Right cardiac atrium (tissue), 5 donors: ENCODE measurements around the gene EN1. TPM values are rescaled to one million over a fixed set of nuclear protein-coding genes. Genes with fewer than 3 reads are reported as not detected.

Source experiments
- ATAC-seq, 2 donors: fragments of 200-7000 bp; cut with Tn5 transposase; one replicate each; pipeline versions ENCODE4 v1.8.0 to v1.9.1; 2020; ENCODE audit warnings: moderate library complexity in 2 of 2, mild to moderate bottlenecking in 1 of 2
- DNase-seq, 3 donors: peaks; one replicate each; pipeline ENCODE4 v3.0.0-alpha.2; 2020
- H3K27ac ChIP-seq: one replicate; pipeline ENCODE4 v1.5.1; 2013; ENCODE audit warnings: mild to moderate bottlenecking, low read length, control low read depth, moderate library complexity
- H3K27me3 ChIP-seq: one replicate; pipeline ENCODE4 v1.6.1; 2013; ENCODE audit not compliant: control insufficient read depth, insufficient read depth
- H3K4me1 ChIP-seq: one replicate; pipeline ENCODE4 v1.6.1; 2013; ENCODE audit warnings: low read length; ENCODE audit not compliant: control insufficient read depth, insufficient read depth
- H3K4me3 ChIP-seq: one replicate; pipeline ENCODE4 v1.5.1; 2013; ENCODE audit warnings: low read length, control low read depth
- H3K9me3 ChIP-seq: one replicate; pipeline ENCODE4 v1.6.1; 2013; ENCODE audit warnings: low read length; ENCODE audit not compliant: control insufficient read depth
- WGBS: extraction: QIAGEN DNeasy Blood & Tissue Kit; methylation state at CpG from one replicate; pipeline ENCODE4 v1.1.7; 2013; 5-methylcytosine and 5-hydroxymethylcytosine counted together
- intact Hi-C, 4 donors: fragments of 100-400 bp; cut with DNase I; formaldehyde crosslinking; loops; one replicate each; pipeline versions ENCODE4 v1.11.0 to v1.14.0; 2022 to 2023
- polyA plus RNA-seq: library from polyadenylated mRNA; stranded (reverse); fragments of 200-250 nt; gene quantifications from one replicate; pipeline ENCODE4 v1.2.3, GENCODE V29; 2013
- total RNA-seq, 4 donors: library from RNA; stranded (reverse); fragmentation: NEBNext Ultra II Directional; extraction: Animal tissue kit (Norgen Biotek cat#: 25700); gene quantifications; one replicate each; pipeline ENCODE4 v1.2.1, GENCODE V29; 2021
- donor health status: healthy with polysubstance abuse.
- donor health status: DM: no; HTN: yes; CAD: no.
- donor health status: DM: no; HTN: no; CAD: no.
- donor health status: DM: no; HTN: yes; CAD: no; lungs with severe emphysema.
- donor health status: DM: yes; HTN: yes; CAD: no.

EN1 gene
- total and polyA plus RNA-seq, 5 donors, result not detected

GRCh38 chr2:118813601-118814339 is 33.7 kb downstream of the EN1 start:
- intact Hi-C loops, result no loop called here
- no peak overlapping the region for H3K27ac ChIP-seq
- ATAC-seq (no peak), DNase-seq (no peak)
- WGBS, result 39% methylated on average over 13 of the region's 13 CpGs
- no peaks in the 10 kb centered on the region for H3K9me3 ChIP-seq
- no peaks in the 10 kb centered on the region for H3K4me1 ChIP-seq
- H3K4me3 ChIP-seq, result no peak overlapping the region
- H3K27me3 ChIP-seq, result no peaks in the 10 kb centered on the region

DNA sequence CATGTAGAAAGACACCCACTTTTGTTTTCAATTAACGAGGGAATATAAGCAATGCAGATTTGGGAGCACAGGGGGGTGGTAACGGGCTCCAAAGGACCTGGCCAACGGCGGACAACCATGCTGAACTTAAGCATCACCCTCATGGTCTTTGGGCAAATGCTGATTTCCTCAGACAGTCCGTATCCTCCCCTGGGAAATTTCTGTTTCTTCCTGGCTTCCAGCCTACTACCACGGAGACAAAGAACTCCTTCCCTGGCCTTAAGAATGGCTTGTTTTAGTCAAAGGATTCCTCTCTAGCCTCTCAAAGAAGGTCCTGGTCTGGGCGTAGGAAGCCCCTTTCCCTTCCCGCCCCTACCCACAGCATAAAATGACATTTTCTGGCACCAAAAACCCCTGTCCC is 34.3 kb downstream of the EN1 start:
- Histone ChIP-seq H3K4me1 (no peaks in the 10 kb centered on the region), H3K27ac (no peak overlapping the region), H3K9me3 (no peaks in the 10 kb centered on the region), H3K4me3 (no peak overlapping the region), H3K27me3 (no peaks in the 10 kb centered on the region)
- ATAC-seq, result no peak
- no peak for DNase-seq
- intact Hi-C loops, result no loop called here
- WGBS, result 48% methylated on average over 8 of the region's 8 CpGs

- Histone ChIP-seq H3K27ac (no peak overlapping the region), H3K9me3 (no peaks in the 10 kb centered on the region), H3K4me1 (no peaks in the 10 kb centered on the region), H3K27me3 (no peaks in the 10 kb centered on the region), H3K4me3 (no peak overlapping the region)
- WGBS, result 45% methylated on average over 6 of the region's 6 CpGs
- no peak for ATAC-seq
- DNase-seq, result no peak
- intact Hi-C loops, result no loop called here
Observed at GRCh38 chr2:118812552-118812951, 34.9 kb downstream of the EN1 start.

DNA sequence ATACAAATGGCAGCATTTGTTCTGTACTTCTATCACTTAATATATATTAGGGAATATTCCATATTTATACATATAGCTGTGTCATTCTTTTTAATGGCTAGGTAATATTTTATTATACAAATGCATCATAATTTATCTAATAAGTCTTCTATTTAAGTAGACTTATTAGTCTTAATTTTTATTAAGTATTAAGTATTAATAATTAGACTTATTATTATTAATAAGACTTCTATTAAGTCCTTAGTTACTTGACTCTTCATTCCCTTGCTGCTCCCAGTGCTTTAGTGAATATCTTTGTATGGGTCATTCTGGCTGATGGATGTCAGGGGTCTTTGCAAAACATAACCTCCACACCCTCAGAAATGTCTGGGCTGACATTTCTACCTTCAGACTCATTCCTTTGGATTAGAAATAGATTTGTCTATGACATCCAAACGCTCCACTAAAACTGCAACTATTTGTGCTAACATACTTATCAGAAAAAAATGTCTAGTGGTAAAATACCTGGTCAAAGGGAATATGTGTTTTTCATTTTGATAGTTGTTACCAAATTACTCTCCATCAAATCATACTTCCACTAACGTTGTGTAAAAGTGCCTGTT is 35.8 kb downstream of the EN1 start:
- Histone ChIP-seq H3K27ac (no peak overlapping the region), H3K4me1 (no peaks in the 10 kb centered on the region), H3K27me3 (no peaks in the 10 kb centered on the region), H3K4me3 (no peak overlapping the region), H3K9me3 (no peaks in the 10 kb centered on the region)
- intact Hi-C loops, result no loop called here
- WGBS, result 61% methylated on average over 2 of the region's 2 CpGs
- DNase-seq, result no peak
- ATAC-seq, result no peak

- WGBS, result 75% methylated on average over 7 of the region's 7 CpGs
- ATAC-seq (peak in 1 of 2 donors; percentile 16), DNase-seq (no peak)
Observed at GRCh38 chr2:118810766-118811165, 36.7 kb downstream of the EN1 start.

GRCh38 chr2:118808429-118808809 is 39.0 kb downstream of the EN1 start:
- DNase-seq, result no peak
- no peak overlapping the region for H3K4me3 ChIP-seq
- no peaks in the 10 kb centered on the region for H3K27me3 ChIP-seq
- H3K9me3 ChIP-seq, result no peaks in the 10 kb centered on the region
- intact Hi-C loops, result no loop called here
- H3K27ac ChIP-seq, result no peak overlapping the region
- 19% methylated on average over 16 of the region's 16 CpGs for WGBS
- H3K4me1 ChIP-seq, result no peaks in the 10 kb centered on the region
- peak in 1 of 2 donors; percentile 28 for ATAC-seq

More at GRCh38 chr2:118810766-118811165, 36.7 kb downstream of the EN1 start:
- Histone ChIP-seq H3K27ac (no peak overlapping the region), H3K4me3 (no peak overlapping the region), H3K27me3 (no peaks in the 10 kb centered on the region), H3K4me1 (no peaks in the 10 kb centered on the region), H3K9me3 (no peaks in the 10 kb centered on the region)
- intact Hi-C loops, result no loop called here

- H3K27ac ChIP-seq, result no peak overlapping the region
- DNase-seq, result no peak
- no peak for ATAC-seq
- 56% methylated on average over 13 of the region's 13 CpGs for WGBS
- H3K4me1 ChIP-seq, result no peaks in the 10 kb centered on the region
- H3K9me3 ChIP-seq, result no peaks in the 10 kb centered on the region
- no peak overlapping the region for H3K4me3 ChIP-seq
- intact Hi-C loops, result no loop called here
- no peaks in the 10 kb centered on the region for H3K27me3 ChIP-seq
Observed at GRCh38 chr2:118807668-118808428, 39.6 kb downstream of the EN1 start.

DNA sequence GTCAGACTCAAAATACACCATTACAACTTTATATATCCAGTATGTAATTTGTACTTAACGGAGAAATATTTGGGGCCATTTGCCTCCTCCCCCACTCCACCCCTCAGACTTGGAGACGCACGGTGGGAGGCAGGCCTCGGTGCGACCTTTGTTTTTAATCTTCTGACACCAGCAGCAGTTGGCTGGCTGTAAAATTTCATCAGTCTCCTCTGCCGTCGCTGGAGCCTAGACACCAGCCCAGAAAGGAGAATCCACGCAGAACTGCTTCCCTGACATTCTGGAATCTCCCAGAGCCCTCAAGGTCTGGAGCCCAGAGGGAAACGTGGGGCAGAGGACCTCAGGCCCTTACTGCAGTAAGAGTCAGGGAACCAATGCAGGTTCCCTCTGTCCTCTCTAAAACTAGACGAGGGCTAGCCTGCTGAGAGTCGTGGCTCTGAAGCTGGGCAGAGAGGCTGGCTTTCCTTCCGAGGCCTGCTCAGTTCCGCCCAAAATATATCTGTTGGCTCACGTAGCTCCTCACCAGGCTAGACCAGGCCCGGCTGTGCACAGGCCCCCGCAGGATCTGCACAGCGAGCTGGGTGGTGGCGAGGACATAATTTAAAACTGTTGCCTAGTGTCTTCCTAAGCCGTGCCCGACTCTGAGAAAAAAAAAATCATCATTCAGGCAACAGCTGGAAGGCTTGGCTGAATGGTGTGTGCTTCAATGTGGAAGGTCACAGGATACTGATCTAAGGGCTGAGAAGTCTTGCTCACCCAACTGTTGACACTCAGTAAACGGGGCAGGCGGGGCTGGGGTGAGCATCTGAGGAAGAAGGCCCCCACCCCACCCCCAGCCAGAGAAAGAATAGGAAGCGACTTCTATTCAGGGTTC is 40.4 kb downstream of the EN1 start:
- Histone ChIP-seq H3K4me1 (no peaks in the 10 kb centered on the region), H3K27ac (no peak overlapping the region), H3K9me3 (no peaks in the 10 kb centered on the region), H3K4me3 (no peak overlapping the region), H3K27me3 (no peaks in the 10 kb centered on the region)
- intact Hi-C loops, result no loop called here
- DNase-seq (no peak), ATAC-seq (no peak)
- 48% methylated on average over 23 of the region's 23 CpGs for WGBS

- no peak for ATAC-seq
- Histone ChIP-seq H3K4me3 (no peak overlapping the region), H3K27ac (no peak overlapping the region), H3K9me3 (no peaks in the 10 kb centered on the region), H3K27me3 (no peaks in the 10 kb centered on the region), H3K4me1 (no peaks in the 10 kb centered on the region)
- intact Hi-C loops, result no loop called here
- WGBS, result 81% methylated on average over 9 of the region's 9 CpGs
- no peak for DNase-seq
Observed at GRCh38 chr2:118805064-118805690, 42.3 kb downstream of the EN1 start.

- 52% methylated on average over 5 of the region's 5 CpGs for WGBS
- DNase-seq (no peak), ATAC-seq (no peak)
- intact Hi-C loops, result no loop called here
- no peak overlapping the region for H3K27ac ChIP-seq
- no peaks in the 10 kb centered on the region for H3K27me3 ChIP-seq
- H3K4me3 ChIP-seq, result no peak overlapping the region
- H3K9me3 ChIP-seq, result no peaks in the 10 kb centered on the region
- H3K4me1 ChIP-seq, result no peaks in the 10 kb centered on the region
Observed at GRCh38 chr2:118803012-118803411, 44.4 kb downstream of the EN1 start.
